A673 (cell line): ENCODE data around the gene CLEC16A. TPM values are rescaled to one million over a fixed set of nuclear protein-coding genes. Genes with fewer than 3 reads are reported as not detected.

Source experiments
- BruUV-seq: library from RNA; stranded (reverse); fragments of 400-500 nt; replicated peaks from 2 replicates; lab custom pipeline; 2021; lab: Mats Ljungman, UMichigan
- CTCF ChIA-PET: fragments of 300-600 bp; sonication (Branson Sonifier 250); formaldehyde crosslinking; loops from one replicate; lab custom pipeline; 2022; ENCODE audit warnings: antibody characterized with exemption; lab: Charles Lee
- POLR2A ChIA-PET: fragments of 300-600 bp; sonication (Branson Sonifier 250); formaldehyde crosslinking; loops from one replicate; lab custom pipeline; 2022; ENCODE audit warnings: antibody characterized with exemption; ENCODE audit not compliant: low non-redundant PET; lab: Charles Lee
- DNase-seq: peaks from one replicate; pipeline ENCODE4 v3.0.0-alpha.2; 2015; ENCODE audit warnings: low spot score
- H3K27ac ChIP-seq: fragments of 200-600 bp; sonication (generic); 2 replicates; pipeline ENCODE4 v1.5.1; 2016; ENCODE audit warnings: mixed run types, low read depth, mild to moderate bottlenecking, mixed read lengths, antibody characterized with exemption, low read length; ENCODE audit not compliant: poor library complexity, severe bottlenecking
- H3K27me3 ChIP-seq: fragments of 200-600 bp; sonication (generic); replicated peaks from 2 replicates; pipeline ENCODE4 v1.6.1; 2017; ENCODE audit warnings: mixed run types, low read depth, mild to moderate bottlenecking, mixed read lengths, antibody characterized with exemption, low read length; ENCODE audit not compliant: insufficient read depth, poor library complexity
- H3K36me3 ChIP-seq: fragments of 200-600 bp; sonication (generic); 2 replicates; pipeline ENCODE4 v1.6.1; 2016; ENCODE audit warnings: mixed run types, mild to moderate bottlenecking, mixed read lengths, antibody characterized with exemption, low read length; ENCODE audit not compliant: insufficient read depth, poor library complexity, severe bottlenecking
- H3K4me1 ChIP-seq: fragments of 200-600 bp; sonication (generic); 2 replicates; pipeline ENCODE4 v1.6.1; 2017; ENCODE audit warnings: mixed run types, mild to moderate bottlenecking, mixed read lengths, antibody characterized with exemption, low read length; ENCODE audit not compliant: insufficient read depth, poor library complexity, severe bottlenecking
- H3K4me3 ChIP-seq: fragments of 200-600 bp; sonication (generic); 2 replicates; pipeline ENCODE4 v1.5.1; 2016; ENCODE audit warnings: low read depth, mixed run types, mild to moderate bottlenecking, mixed read lengths, low read length; ENCODE audit not compliant: poor library complexity, severe bottlenecking
- H3K9me3 ChIP-seq: fragments of 200-600 bp; sonication (generic); 2 replicates; pipeline ENCODE4 v1.6.1; 2016; ENCODE audit warnings: mixed run types, low read depth, mild to moderate bottlenecking, mixed read lengths, antibody characterized with exemption, low read length; ENCODE audit not compliant: poor library complexity, severe bottlenecking
- EZH2 ChIP-seq: fragments of 200-600 bp; sonication (generic); IDR thresholded peaks from 2 replicates; pipeline ENCODE4 v1.6.1; 2017; ENCODE audit warnings: borderline replicate concordance, low read depth, mild to moderate bottlenecking, mixed read lengths, antibody characterized with exemption, low read length; ENCODE audit not compliant: poor library complexity, severe bottlenecking
- intact Hi-C: fragments of 100-400 bp; cut with micrococcal nuclease; formaldehyde crosslinking; loops from one replicate; pipeline ENCODE4 v1.10.0; 2022; ENCODE audit not compliant: unreplicated experiment
- total RNA-seq: library from RNA; stranded (reverse); gene quantifications from 2 replicates; pipeline ENCODE4 v1.2.3, GENCODE V29; 2021
- TF ChIP-seq, protein P1 (sequence below): fragments of 300-800, 200-600 bp; sonication (generic); conservative IDR thresholded peaks from 2 replicates; pipeline ENCODE4 v1.5.1; 2017; ENCODE audit warnings: low read depth, mild to moderate bottlenecking, antibody characterized with exemption, low read length, moderate library complexity, mixed read lengths

The CLEC16A gene
- total RNA-seq, 1 experiment from 2014 or later, result 23.4 TPM

DNA sequence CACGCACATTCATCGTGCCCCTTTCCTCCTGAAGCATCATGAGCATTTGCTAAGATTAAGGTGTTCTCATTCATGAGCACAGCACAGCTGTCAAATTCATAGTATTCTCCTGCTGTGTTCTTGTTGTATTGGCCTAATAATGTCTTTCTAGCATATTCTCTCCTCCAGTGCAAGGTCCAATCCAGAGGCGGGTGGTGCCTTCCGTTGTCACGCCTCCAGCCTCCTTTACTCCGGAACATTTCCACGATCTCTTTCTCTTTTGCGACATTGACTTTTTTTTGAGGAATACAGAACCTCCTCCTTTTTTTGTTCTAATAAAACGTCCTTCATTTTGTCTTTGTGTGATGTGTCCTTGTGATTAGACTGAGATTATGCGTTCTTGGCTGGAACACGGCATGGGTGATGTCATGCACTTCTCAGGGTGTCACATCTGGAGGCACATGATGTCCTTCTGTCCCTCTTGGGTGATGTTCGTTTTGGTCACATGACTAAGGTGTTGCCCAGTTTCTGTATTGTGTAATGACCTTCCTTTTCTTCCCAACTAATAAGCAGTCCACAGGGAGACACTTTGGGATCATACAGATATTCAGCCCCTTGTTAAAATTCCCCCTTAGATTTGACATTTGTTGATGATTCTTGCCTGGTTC, 66.3 kb downstream of the CLEC16A start:
- POLR2A ChIA-PET, result no interaction called here

DNA sequence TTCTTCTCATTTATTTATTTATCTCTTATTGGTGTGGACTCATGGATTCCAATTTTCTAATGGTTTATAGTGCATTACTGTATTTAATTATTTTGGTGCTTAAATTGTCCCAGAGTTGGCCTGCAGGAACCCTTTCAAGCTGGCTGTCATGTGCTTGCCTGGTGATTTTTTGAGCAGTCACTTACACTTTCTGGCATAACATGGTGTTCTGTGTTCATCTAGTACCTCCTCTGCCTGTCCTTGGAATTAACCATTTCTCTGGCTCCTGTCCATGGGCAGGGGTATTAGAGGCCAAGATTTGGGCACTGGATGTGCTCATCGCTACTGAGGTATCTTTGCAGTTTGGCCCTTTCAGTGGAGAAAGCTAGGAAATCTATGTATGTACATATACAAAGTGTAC, 67.0 kb downstream of the CLEC16A start:
- POLR2A ChIA-PET, result no interaction called here
- no peak overlapping the region for H3K4me3 ChIP-seq
- no TSS peak for BruUV-seq
- CTCF ChIA-PET, result no interaction called here
- intact Hi-C loops, result no loop called here
- H3K27me3 ChIP-seq, result no peaks in the 10 kb centered on the region
- TF ChIP-seq EZH2, result no peak
- TF ChIP-seq, protein P1, sequence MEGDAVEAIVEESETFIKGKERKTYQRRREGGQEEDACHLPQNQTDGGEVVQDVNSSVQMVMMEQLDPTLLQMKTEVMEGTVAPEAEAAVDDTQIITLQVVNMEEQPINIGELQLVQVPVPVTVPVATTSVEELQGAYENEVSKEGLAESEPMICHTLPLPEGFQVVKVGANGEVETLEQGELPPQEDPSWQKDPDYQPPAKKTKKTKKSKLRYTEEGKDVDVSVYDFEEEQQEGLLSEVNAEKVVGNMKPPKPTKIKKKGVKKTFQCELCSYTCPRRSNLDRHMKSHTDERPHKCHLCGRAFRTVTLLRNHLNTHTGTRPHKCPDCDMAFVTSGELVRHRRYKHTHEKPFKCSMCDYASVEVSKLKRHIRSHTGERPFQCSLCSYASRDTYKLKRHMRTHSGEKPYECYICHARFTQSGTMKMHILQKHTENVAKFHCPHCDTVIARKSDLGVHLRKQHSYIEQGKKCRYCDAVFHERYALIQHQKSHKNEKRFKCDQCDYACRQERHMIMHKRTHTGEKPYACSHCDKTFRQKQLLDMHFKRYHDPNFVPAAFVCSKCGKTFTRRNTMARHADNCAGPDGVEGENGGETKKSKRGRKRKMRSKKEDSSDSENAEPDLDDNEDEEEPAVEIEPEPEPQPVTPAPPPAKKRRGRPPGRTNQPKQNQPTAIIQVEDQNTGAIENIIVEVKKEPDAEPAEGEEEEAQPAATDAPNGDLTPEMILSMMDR, result no peak
- no peaks in the 10 kb centered on the region for H3K4me1 ChIP-seq
- no peak overlapping the region for H3K27ac ChIP-seq
- no peak for DNase-seq
- H3K36me3 ChIP-seq, result no peaks in the 10 kb centered on the region
- H3K9me3 ChIP-seq, result no peaks in the 10 kb centered on the region

More for the DNA sequence above, 66.3 kb downstream of the CLEC16A start:
- CTCF ChIA-PET, result no interaction called here
- H3K36me3 ChIP-seq, result no peaks in the 10 kb centered on the region
- H3K4me3 ChIP-seq, result no peak overlapping the region
- H3K27me3 ChIP-seq, result no peaks in the 10 kb centered on the region
- no peak for DNase-seq
- intact Hi-C loops, result no loop called here
- no TSS peak for BruUV-seq
- no peaks in the 10 kb centered on the region for H3K4me1 ChIP-seq
- TF ChIP-seq EZH2, result no peak
- TF ChIP-seq, protein P1, result no peak
- H3K9me3 ChIP-seq, result no peaks in the 10 kb centered on the region
- no peak overlapping the region for H3K27ac ChIP-seq

DNA sequence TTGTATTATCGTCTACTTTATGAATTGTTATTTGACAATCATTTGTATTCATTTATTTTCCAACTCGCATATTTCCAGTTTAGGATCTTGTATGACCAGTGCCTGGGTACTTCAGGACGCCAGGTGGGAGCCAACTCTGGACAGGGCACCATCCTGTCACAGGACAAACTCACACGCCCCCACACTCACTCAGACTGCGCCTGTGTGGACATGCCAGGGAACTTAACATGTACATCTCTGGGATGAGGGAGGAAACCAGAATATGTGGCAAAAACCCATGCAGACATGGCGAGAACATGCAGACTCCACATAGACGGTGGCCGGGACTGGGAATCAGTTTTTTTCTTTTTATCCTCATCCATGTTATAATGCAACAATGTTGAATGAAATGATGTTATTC, 68.5 kb downstream of the CLEC16A start:
- Histone ChIP-seq H3K27ac (no peak overlapping the region), H3K4me3 (no peak overlapping the region), H3K4me1 (peaks cover 7% of the 10 kb centered on the region), H3K9me3 (no peaks in the 10 kb centered on the region), H3K27me3 (no peaks in the 10 kb centered on the region), H3K36me3 (no peaks in the 10 kb centered on the region)
- intact Hi-C loops, result no loop called here
- ChIA-PET CTCF (no interaction called here), POLR2A (no interaction called here)
- no peak for DNase-seq
- TF ChIP-seq, protein P1, result no peak
- TF ChIP-seq EZH2, result no peak
- no TSS peak for BruUV-seq
